GM19452 (cell line): Measurements from ENCODE around the gene ADGB.

Source experiments
- ATAC-seq: cut with Tn5 transposase; IDR thresholded peaks from one replicate; pipeline ENCODE4 v1.9.1; 2021; ENCODE audit not compliant: unreplicated experiment

ADGB gene

DNA sequence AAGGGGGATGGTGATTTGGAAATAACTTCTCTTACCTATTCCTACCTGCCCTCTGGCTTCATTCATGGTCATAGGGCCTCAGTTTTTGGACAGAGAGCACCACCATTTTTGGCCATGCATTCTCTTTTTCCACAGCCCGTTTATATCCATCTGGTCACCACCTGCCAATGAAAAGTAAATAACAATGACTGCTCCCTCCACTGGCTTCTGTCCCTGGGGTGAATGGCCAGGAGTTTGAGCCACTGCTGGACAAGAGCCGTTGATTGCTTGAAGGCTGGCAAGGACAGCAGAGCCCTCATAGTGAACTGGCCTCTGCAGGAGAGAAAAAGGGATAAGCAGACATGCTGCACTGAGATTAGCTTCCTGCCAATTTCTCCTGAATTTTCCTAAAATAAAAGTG lies 261.8 kb downstream of the ADGB start:
- ATAC-seq: no peak

DNA sequence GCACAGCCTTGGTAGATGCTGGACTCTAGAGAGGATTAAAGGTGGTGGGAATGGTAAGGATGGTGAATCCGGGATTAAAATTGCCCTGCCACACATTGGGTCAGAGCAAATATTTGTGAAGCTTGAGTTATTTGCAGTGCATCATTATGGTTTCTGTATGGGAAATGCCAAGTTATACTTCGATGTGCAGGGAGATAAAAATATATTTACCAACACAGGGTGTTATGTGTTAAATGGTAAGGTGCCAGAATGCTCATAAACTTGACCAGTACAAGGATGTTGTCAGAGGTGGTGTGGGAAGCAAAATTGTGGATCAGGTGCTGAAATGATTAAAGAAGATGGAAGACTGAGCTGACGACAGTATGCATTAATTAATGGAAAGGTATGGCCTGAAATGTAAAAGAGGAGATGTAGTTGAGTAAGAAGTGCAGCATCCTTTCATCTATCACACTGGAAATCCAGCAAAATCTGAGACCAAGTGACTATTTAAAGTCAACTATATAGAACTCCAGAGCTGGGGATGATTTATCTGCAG lies 262.3 kb downstream of the ADGB start:
- no peak for ATAC-seq

DNA sequence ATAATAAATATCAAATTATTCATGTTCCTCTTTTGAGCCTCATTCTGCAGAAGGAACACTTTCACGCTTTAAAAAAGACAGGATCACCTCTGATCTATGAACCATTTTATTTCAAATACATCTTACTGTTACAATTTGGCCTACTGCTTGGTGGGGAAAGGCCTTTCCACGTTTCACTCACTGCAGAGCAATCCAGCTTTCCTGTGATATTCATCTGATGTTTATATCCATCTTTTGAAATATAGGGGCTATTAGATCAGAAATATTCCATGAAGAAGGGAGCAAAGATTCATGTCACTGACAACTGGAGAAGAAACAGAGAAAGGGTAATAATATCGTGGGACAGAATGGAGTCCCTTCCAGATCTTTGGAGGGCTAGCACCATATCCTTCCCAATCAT lies 262.9 kb downstream of the ADGB start:
- ATAC-seq: no peak

DNA sequence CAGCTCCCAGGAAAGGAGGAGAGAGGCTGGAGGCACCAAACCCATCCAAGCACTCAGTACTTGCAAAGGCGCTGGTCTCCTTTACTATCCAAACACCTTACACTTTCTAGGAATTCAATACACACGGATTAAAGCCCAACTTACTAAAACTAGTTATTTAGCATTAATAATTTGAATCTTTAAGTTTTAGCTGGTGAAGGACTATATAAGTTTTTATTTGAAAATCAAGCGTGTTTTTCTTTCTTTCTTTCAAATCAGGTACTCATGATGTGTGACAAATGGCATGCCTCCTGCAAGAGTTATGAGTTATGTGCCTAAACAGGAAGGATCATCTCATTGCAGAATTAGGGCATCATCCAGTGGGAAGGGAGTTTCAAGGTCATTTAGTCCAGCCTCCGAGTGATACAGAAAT lies 263.7 kb downstream of the ADGB start:
- no peak for ATAC-seq

DNA sequence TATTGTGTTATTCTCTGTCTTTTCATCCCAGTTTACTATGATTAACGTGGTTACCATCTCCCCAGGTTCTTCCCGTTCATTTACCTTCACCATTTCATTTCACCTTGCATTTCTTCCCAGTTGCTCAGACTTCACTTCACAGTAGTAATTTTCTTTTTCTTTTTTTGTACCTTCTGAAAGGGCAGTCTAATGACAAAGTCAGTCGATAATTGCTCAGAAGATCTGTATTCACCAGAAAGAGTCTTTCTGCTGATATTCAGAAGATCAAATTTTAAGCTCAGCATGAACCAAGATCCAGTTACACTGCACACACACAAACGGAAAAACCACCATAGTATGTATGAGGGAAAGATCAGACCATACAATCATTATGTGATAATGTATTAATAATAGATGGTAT lies 265.5 kb downstream of the ADGB start:
- no peak for ATAC-seq

DNA sequence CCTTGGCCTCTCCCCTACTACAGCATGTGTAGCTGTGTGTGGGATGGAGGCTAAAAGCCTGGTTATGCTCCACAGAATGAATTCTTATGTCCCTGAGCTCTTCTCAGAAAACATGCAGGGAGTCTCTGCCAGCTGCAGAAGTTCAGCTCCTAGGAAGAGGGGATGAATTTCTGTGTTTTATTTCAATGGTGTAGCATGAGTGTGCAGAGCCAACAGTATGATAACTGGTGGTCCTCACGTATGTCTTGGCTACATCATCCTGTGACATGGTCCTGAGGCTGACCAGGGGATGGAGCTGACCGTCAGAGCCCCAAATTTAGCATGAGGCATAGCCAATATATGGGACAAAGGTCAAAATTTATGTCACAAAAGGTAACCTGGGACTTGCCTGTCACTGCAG lies 266.1 kb downstream of the ADGB start:
- no peak for ATAC-seq
